Prostate gland (tissue), 2 donors: ENCODE results near the gene SNRNP70.
A peak's percentile ranks its signal among the peaks of the same experiment; 100 is the strongest.

Experiments used
- CTCF ChIP-seq, 4 experiments: fragments of 200-600 bp in 2 of 4; fragments of 450-650 bp in 2 of 4; sonication (generic) in 2 of 4; IDR thresholded peaks; 1 replicate in 3 of 4; 2 replicates in 1 of 4; pipeline ENCODE4 v1.5.1; 2016 to 2019; ENCODE audit warnings: antibody characterized with exemption in 4 of 4, mild to moderate bottlenecking in 2 of 4, moderate library complexity in 2 of 4
- POLR2A ChIP-seq: fragments of 450-650 bp; IDR thresholded peaks from one replicate; pipeline ENCODE4 v1.6.1; 2016; ENCODE audit warnings: antibody characterized with exemption, mild to moderate bottlenecking

GRCh38 chr19:49142866-49143335 is 57.6 kb downstream of the SNRNP70 start:
- no peak for TF ChIP-seq CTCF (IDR thresholded peaks at IDR 0.05)
- peak; percentile 71 for TF ChIP-seq POLR2A
